ENCODE results near the gene CABP7.
"Not testable (repeated sequence)": the region's sequence is repeated elsewhere in the genome, so short reads cannot be mapped to it uniquely, and the experiment has no call there.

- TF ChIP-seq, protein P1, sequence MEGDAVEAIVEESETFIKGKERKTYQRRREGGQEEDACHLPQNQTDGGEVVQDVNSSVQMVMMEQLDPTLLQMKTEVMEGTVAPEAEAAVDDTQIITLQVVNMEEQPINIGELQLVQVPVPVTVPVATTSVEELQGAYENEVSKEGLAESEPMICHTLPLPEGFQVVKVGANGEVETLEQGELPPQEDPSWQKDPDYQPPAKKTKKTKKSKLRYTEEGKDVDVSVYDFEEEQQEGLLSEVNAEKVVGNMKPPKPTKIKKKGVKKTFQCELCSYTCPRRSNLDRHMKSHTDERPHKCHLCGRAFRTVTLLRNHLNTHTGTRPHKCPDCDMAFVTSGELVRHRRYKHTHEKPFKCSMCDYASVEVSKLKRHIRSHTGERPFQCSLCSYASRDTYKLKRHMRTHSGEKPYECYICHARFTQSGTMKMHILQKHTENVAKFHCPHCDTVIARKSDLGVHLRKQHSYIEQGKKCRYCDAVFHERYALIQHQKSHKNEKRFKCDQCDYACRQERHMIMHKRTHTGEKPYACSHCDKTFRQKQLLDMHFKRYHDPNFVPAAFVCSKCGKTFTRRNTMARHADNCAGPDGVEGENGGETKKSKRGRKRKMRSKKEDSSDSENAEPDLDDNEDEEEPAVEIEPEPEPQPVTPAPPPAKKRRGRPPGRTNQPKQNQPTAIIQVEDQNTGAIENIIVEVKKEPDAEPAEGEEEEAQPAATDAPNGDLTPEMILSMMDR (IDR thresholded peaks at IDR 0.05; ENCODE audit: low read length): not testable (repeated sequence)
- not testable (repeated sequence) for TF ChIP-seq EZH2 (IDR thresholded peaks at IDR 0.05; ENCODE audit: borderline replicate concordance, low read length)
These were observed 35.0 kb downstream of the CABP7 start for GRCh38 chr22:29754658-29755395.
